ENCODE measurements around the gene PDE2A. TPM values are rescaled to one million over a fixed set of nuclear protein-coding genes. Genes with fewer than 3 reads are reported as not detected.

The PDE2A gene
- total RNA-seq, 1 experiment from 2014 or later = 0.74 TPM

GRCh38 chr11:72568861-72569260, 105.4 kb downstream of the PDE2A start:
- CTCF ChIA-PET = interaction anchor here (0.6 to 0.7 kb wide), 2 partner anchors 21 to 48 kb away, joined by 3 to 5 read pairs; no protein-coding TSS in a partner anchor
- ATAC-seq = no peak

GRCh38 chr11:72562431-72562830, 111.8 kb downstream of the PDE2A start:
- H3K4me1 ChIP-seq (ENCODE audit: control insufficient read depth, insufficient read depth, low read length) = no peaks in the 10 kb centered on the region
- TF ChIP-seq, protein P1, sequence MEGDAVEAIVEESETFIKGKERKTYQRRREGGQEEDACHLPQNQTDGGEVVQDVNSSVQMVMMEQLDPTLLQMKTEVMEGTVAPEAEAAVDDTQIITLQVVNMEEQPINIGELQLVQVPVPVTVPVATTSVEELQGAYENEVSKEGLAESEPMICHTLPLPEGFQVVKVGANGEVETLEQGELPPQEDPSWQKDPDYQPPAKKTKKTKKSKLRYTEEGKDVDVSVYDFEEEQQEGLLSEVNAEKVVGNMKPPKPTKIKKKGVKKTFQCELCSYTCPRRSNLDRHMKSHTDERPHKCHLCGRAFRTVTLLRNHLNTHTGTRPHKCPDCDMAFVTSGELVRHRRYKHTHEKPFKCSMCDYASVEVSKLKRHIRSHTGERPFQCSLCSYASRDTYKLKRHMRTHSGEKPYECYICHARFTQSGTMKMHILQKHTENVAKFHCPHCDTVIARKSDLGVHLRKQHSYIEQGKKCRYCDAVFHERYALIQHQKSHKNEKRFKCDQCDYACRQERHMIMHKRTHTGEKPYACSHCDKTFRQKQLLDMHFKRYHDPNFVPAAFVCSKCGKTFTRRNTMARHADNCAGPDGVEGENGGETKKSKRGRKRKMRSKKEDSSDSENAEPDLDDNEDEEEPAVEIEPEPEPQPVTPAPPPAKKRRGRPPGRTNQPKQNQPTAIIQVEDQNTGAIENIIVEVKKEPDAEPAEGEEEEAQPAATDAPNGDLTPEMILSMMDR (IDR thresholded peaks at IDR 0.05) = no peak
- TF ChIP-seq SIN3A (IDR thresholded peaks at IDR 0.05; ENCODE audit: borderline replicate concordance, insufficient read depth, low read depth, low read length) (no peak), POLR2AphosphoS5 (IDR thresholded peaks at IDR 0.05; ENCODE audit: low read depth, low read length) (no peak), TCF7L2 (IDR thresholded peaks at IDR 0.05; ENCODE audit: low read depth, low read length) (no peak)
- TF ChIP-seq, protein P2, sequence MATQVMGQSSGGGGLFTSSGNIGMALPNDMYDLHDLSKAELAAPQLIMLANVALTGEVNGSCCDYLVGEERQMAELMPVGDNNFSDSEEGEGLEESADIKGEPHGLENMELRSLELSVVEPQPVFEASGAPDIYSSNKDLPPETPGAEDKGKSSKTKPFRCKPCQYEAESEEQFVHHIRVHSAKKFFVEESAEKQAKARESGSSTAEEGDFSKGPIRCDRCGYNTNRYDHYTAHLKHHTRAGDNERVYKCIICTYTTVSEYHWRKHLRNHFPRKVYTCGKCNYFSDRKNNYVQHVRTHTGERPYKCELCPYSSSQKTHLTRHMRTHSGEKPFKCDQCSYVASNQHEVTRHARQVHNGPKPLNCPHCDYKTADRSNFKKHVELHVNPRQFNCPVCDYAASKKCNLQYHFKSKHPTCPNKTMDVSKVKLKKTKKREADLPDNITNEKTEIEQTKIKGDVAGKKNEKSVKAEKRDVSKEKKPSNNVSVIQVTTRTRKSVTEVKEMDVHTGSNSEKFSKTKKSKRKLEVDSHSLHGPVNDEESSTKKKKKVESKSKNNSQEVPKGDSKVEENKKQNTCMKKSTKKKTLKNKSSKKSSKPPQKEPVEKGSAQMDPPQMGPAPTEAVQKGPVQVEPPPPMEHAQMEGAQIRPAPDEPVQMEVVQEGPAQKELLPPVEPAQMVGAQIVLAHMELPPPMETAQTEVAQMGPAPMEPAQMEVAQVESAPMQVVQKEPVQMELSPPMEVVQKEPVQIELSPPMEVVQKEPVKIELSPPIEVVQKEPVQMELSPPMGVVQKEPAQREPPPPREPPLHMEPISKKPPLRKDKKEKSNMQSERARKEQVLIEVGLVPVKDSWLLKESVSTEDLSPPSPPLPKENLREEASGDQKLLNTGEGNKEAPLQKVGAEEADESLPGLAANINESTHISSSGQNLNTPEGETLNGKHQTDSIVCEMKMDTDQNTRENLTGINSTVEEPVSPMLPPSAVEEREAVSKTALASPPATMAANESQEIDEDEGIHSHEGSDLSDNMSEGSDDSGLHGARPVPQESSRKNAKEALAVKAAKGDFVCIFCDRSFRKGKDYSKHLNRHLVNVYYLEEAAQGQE (IDR thresholded peaks at IDR 0.05; ENCODE audit: insufficient read depth in 1 of 2, low read depth in 2 of 2, low read length in 1 of 2) = no peak
- no peak overlapping the region for H3K27ac ChIP-seq (ENCODE audit: low read length)
- DNase-seq (ENCODE audit: low read depth, low spot score) = no peak
- POLR2A ChIA-PET = no interaction called here
- H3K9me3 ChIP-seq (ENCODE audit: control insufficient read depth, insufficient read depth, low read depth, low read length) = no peaks in the 10 kb centered on the region
- CTCF ChIA-PET = interaction anchor here (0.6 kb wide), 1 partner anchor 11 kb away, joined by 3 read pairs; no protein-coding TSS in a partner anchor
- ATAC-seq = no peak
- no TSS peak for BruUV-seq (replicated peaks)
- H3K4me3 ChIP-seq (ENCODE audit: low read depth in 2 of 2, low read length in 2 of 2) = no peak overlapping the region
- in situ Hi-C loops (cut with HindIII; ENCODE audit: low pct_unique_long_range_greater_than_20kb, low sequenced_read_pairs) (no loop called here), intact Hi-C loops (cut with micrococcal nuclease; ENCODE audit: unreplicated experiment) (no loop called here)
- H3K27me3 ChIP-seq (ENCODE audit: control insufficient read depth, insufficient read depth, low read length) = peaks cover 30% of the 10 kb centered on the region
- no peaks in the 10 kb centered on the region for H3K36me3 ChIP-seq (ENCODE audit: control insufficient read depth, insufficient read depth, low read length)

More at GRCh38 chr11:72568861-72569260, 105.4 kb downstream of the PDE2A start:
- Histone ChIP-seq H3K27ac (ENCODE audit: low read length) (no peak overlapping the region), H3K36me3 (ENCODE audit: control insufficient read depth, insufficient read depth, low read length) (no peaks in the 10 kb centered on the region), H3K27me3 (ENCODE audit: control insufficient read depth, insufficient read depth, low read length) (peaks cover 21% of the 10 kb centered on the region), H3K9me3 (ENCODE audit: control insufficient read depth, insufficient read depth, low read depth, low read length) (no peaks in the 10 kb centered on the region), H3K4me3 (ENCODE audit: low read depth in 2 of 2, low read length in 2 of 2) (no peak overlapping the region), H3K4me1 (ENCODE audit: control insufficient read depth, insufficient read depth, low read length) (0 out of 2 replicates have a peak, but pooled peaks cover 2% of the 10 kb centered on the region)
- TF ChIP-seq, protein P1 (IDR thresholded peaks at IDR 0.05) = no peak
- TF ChIP-seq TCF7L2 (IDR thresholded peaks at IDR 0.05; ENCODE audit: low read depth, low read length) = no peak
- intact Hi-C loops (cut with micrococcal nuclease; ENCODE audit: unreplicated experiment) (no loop called here), in situ Hi-C loops (cut with HindIII; ENCODE audit: low pct_unique_long_range_greater_than_20kb, low sequenced_read_pairs) (no loop called here)
- BruUV-seq (replicated peaks) = no TSS peak
- POLR2A ChIA-PET = no interaction called here
- DNase-seq (ENCODE audit: low read depth, low spot score) = no peak

Data from Panc1 (cell line).